B cell (primary cell): ENCODE measurements around the gene RANBP10.

Experiments
- EZH2 ChIP-seq: IDR thresholded peaks from 2 replicates; pipeline ENCODE4 v1.6.1; 2012; ENCODE audit warnings: borderline replicate concordance, low read depth, mild to moderate bottlenecking, moderate library complexity, low read length; ENCODE audit not compliant: insufficient read depth, poor library complexity, severe bottlenecking
- TF ChIP-seq, protein P1 (sequence below): fragments of 200-600 bp; IDR thresholded peaks from one replicate; pipeline ENCODE4 v1.8.0; 2022; ENCODE audit warnings: antibody characterized with exemption, mild to moderate bottlenecking

DNA sequence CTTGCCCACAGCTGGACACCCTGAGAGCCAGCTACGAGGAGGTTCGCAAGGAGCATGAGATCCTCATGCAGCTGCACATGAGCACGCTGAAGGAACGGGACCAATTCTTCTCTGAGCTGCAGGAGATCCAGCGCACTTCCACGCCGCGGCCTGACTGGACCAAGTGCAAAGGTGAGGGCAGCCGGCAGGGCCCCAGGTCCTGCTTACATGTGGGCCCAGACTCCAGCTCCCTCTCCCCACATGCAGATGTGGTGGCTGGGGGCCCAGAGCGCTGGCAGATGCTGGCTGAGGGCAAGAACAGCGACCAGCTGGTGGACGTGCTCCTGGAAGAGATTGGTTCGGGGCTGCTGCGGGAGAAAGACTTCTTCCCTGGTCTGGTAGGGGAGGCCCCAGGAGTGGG lies 19.5 kb upstream of the RANBP10 start:
- TF ChIP-seq, protein P1, sequence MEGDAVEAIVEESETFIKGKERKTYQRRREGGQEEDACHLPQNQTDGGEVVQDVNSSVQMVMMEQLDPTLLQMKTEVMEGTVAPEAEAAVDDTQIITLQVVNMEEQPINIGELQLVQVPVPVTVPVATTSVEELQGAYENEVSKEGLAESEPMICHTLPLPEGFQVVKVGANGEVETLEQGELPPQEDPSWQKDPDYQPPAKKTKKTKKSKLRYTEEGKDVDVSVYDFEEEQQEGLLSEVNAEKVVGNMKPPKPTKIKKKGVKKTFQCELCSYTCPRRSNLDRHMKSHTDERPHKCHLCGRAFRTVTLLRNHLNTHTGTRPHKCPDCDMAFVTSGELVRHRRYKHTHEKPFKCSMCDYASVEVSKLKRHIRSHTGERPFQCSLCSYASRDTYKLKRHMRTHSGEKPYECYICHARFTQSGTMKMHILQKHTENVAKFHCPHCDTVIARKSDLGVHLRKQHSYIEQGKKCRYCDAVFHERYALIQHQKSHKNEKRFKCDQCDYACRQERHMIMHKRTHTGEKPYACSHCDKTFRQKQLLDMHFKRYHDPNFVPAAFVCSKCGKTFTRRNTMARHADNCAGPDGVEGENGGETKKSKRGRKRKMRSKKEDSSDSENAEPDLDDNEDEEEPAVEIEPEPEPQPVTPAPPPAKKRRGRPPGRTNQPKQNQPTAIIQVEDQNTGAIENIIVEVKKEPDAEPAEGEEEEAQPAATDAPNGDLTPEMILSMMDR, result no peak
- no peak for TF ChIP-seq EZH2
